Heart left ventricle (tissue), 13 donors: ENCODE measurements around the gene SPATA12.

Source experiments
- CTCF ChIP-seq, 12 donors: fragments of 200-600 bp; sonication (generic) in 4 of 12; IDR thresholded peaks; one replicate each; pipeline versions ENCODE4 v1.5.0 to v1.8.0; 2018 to 2022; ENCODE audit warnings: antibody characterized with exemption in 12 of 12, mild to moderate bottlenecking in 5 of 12
- POLR2A ChIP-seq, 2 donors: fragments of 450-650 bp; IDR thresholded peaks; one replicate each; pipeline ENCODE4 v1.6.1; 2017; ENCODE audit warnings: antibody characterized with exemption in 2 of 2, mild to moderate bottlenecking in 2 of 2, moderate library complexity in 2 of 2
- donor health status: ischemic (EF 13 %, LVEDD 7.1; RV severe dilation, severe dysfunction).
- donor health status: DM: no; HTN: yes; CAD: no.
- donor health status: DM: no; HTN: no; CAD: no.
- donor health status: ischemic (EF 25% LVEDD 6.9; RV normal size, moderate dysfunction).
- donor health status: ischemic (EF 25% LVEDD 5.7; RV mildly dilated, moderate dysfunction).
- donor health status: ischemic (EF 35%, LVEDD 5.7; RV mildly dilated, moderate dysfunction).
- donor health status: nonischemic (EF 11% LVEDD 7.7; RV severe dilation, severe dysfunction).
- donor health status: DM: yes; HTN: yes; CAD: no.
- donor health status: PGD.
- donor health status: ischemic (EF 29% LVEDD 5.4; RV normal size, mild dysfunction).
- donor health status: nonischemic (EF 23%, LVEDD 6.1; RV moderate dilation, normal function).

GRCh38 chr3:57074135-57074534 lies 13.7 kb downstream of the SPATA12 start:
- TF ChIP-seq CTCF (IDR thresholded peaks at IDR 0.05) (no peak), POLR2A (IDR thresholded peaks at IDR 0.05) (no peak)
